Stimulated activated CD4-positive, alpha-beta T cell treated with anti-CD3 and anti-CD28 coated beads, Interleukin-4, amount 100 ng/mL, for 4 hours (primary cell): Measurements from ENCODE around the gene TRABD2A.
A peak's percentile ranks its signal among the peaks of the same experiment; 100 is the strongest.
"Not testable (repeated sequence)": the region's sequence is repeated elsewhere in the genome, so short reads cannot be mapped to it uniquely, and the experiment has no call there.

ENCODE experiments used
- DNase-seq, 2 experiments: peaks; one replicate each; pipeline ENCODE4 v3.0.0-alpha.2; 2020

TRABD2A gene

GRCh38 chr2:84880645-84881521, at the start of gene TRABD2A:
Gene TRABD2A, minus strand, starts transcription at chr2:84881084. Its CDS starts 45 bp downstream, at chr2:84881039.
- peak; percentile 49 to 53 for DNase-seq

GRCh38 chr2:84927275-84927627, 46.4 kb upstream of the TRABD2A start:
- no peak for DNase-seq

- DNase-seq: peak; percentile 95 to 99
These were observed 45.0 kb upstream of the TRABD2A start for GRCh38 chr2:84925724-84926376.

GRCh38 chr2:84925336-84925723, 44.4 kb upstream of the TRABD2A start:
- no peak for DNase-seq

GRCh38 chr2:84924173-84925106, 43.6 kb upstream of the TRABD2A start:
- DNase-seq: peak in 1 of 2 experiments; percentile 61

- no peak for DNase-seq
These were observed 42.1 kb upstream of the TRABD2A start for GRCh38 chr2:84923009-84923408.

- DNase-seq: peak; percentile 31 to 76
These were observed 39.1 kb upstream of the TRABD2A start for GRCh38 chr2:84919885-84920580.

GRCh38 chr2:84918430-84918829, 37.5 kb upstream of the TRABD2A start:
- DNase-seq: no peak

GRCh38 chr2:84917821-84918220, 36.9 kb upstream of the TRABD2A start:
- DNase-seq: not testable (repeated sequence)

GRCh38 chr2:84915675-84916074, 34.8 kb upstream of the TRABD2A start:
- DNase-seq: not testable (repeated sequence)

GRCh38 chr2:84914334-84914733, 33.5 kb upstream of the TRABD2A start:
- DNase-seq: no peak

- DNase-seq: no peak
These were observed 32.1 kb upstream of the TRABD2A start for GRCh38 chr2:84912984-84913383.

GRCh38 chr2:84911135-84911678, 30.3 kb upstream of the TRABD2A start:
- no peak for DNase-seq

GRCh38 chr2:84908948-84909713, 28.2 kb upstream of the TRABD2A start:
- no peak for DNase-seq

GRCh38 chr2:84906900-84907714, 26.2 kb upstream of the TRABD2A start:
- DNase-seq: peak; percentile 15 to 49

GRCh38 chr2:84906108-84906899, 25.4 kb upstream of the TRABD2A start:
- DNase-seq: peak; percentile 62 to 72

- peak; percentile 84 to 88 for DNase-seq
These were observed 24.6 kb upstream of the TRABD2A start, which contains the start of gene TMSB10 for GRCh38 chr2:84905181-84906107. Gene TMSB10, plus strand, starts transcription at chr2:84905656.

- no peak for DNase-seq
These were observed 23.9 kb upstream of the TRABD2A start for GRCh38 chr2:84904717-84905174.
